ENCODE data around the gene C17orf78.

DNA sequence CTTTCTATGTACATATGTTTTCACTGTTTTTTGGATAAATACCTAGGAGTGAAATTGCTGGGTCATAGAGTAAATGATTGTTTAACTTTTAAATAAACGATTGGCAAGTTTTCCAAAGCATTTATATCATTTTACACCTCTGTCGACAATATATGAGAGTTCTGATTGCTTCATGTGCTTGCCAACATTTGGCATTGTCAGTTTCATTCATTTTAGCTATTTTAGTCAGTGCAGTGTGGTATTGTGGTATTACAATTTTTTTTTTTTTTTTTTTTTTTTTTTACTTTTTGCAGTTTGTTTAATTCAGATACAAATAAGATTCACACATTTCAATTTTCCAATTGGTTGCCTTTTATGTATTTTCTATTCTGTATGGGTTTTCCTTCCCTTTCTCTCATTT, 56.9 kb downstream of the C17orf78 start:
- TF ChIP-seq, protein P1, sequence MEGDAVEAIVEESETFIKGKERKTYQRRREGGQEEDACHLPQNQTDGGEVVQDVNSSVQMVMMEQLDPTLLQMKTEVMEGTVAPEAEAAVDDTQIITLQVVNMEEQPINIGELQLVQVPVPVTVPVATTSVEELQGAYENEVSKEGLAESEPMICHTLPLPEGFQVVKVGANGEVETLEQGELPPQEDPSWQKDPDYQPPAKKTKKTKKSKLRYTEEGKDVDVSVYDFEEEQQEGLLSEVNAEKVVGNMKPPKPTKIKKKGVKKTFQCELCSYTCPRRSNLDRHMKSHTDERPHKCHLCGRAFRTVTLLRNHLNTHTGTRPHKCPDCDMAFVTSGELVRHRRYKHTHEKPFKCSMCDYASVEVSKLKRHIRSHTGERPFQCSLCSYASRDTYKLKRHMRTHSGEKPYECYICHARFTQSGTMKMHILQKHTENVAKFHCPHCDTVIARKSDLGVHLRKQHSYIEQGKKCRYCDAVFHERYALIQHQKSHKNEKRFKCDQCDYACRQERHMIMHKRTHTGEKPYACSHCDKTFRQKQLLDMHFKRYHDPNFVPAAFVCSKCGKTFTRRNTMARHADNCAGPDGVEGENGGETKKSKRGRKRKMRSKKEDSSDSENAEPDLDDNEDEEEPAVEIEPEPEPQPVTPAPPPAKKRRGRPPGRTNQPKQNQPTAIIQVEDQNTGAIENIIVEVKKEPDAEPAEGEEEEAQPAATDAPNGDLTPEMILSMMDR (IDR thresholded peaks at IDR 0.05; ENCODE audit: insufficient read depth, low read depth, low read length): no peak
- no peak for TF ChIP-seq EZH2 (IDR thresholded peaks at IDR 0.05; ENCODE audit: insufficient read depth, low read length)
